Mesenchymal stem cell (in vitro differentiated cells and primary cell): ENCODE measurements around the gene HSPB9.

Experiments
- DNase-seq: peaks from one replicate; pipeline ENCODE4 v3.0.0-alpha.2; 2013
- H2AFZ ChIP-seq: one replicate; pipeline ENCODE4 v1.6.1; 2013; ENCODE audit warnings: low read depth, mild to moderate bottlenecking, control low read depth, inconsistent platforms, low read length, moderate library complexity
- H2AK5ac ChIP-seq: 2 replicates; pipeline ENCODE4 v1.6.1; 2013; ENCODE audit warnings: low read length, moderate library complexity, mild to moderate bottlenecking, inconsistent platforms; ENCODE audit not compliant: severe bottlenecking
- H2BK120ac ChIP-seq: one replicate; pipeline ENCODE4 v1.6.1; 2013; ENCODE audit warnings: low read depth, mild to moderate bottlenecking, inconsistent platforms, low read length, moderate library complexity
- H2BK12ac ChIP-seq, 2 experiments: one replicate each; pipeline ENCODE4 v1.6.1; 2013; ENCODE audit warnings: inconsistent platforms in 2 of 2, low read length in 2 of 2, mild to moderate bottlenecking in 2 of 2, moderate library complexity in 2 of 2, control low read depth in 1 of 2
- H2BK15ac ChIP-seq: one replicate; pipeline ENCODE4 v1.6.1; 2013; ENCODE audit warnings: mild to moderate bottlenecking, low read depth, inconsistent platforms; ENCODE audit not compliant: poor library complexity, severe bottlenecking
- H2BK5ac ChIP-seq: 2 replicates; pipeline ENCODE4 v1.6.1; 2013; ENCODE audit warnings: low read depth, mild to moderate bottlenecking, low read length, control low read depth, inconsistent platforms; ENCODE audit not compliant: poor library complexity, severe bottlenecking
- H3K14ac ChIP-seq, 2 experiments: one replicate each; pipeline ENCODE4 v1.6.1; 2013; ENCODE audit warnings: inconsistent platforms in 2 of 2, low read length in 2 of 2, control low read depth in 1 of 2, mild to moderate bottlenecking in 1 of 2, moderate library complexity in 1 of 2
- H3K18ac ChIP-seq, 2 experiments: one replicate each; pipeline ENCODE4 v1.6.1; 2013; ENCODE audit warnings: inconsistent platforms in 2 of 2, low read length in 2 of 2, control low read depth in 1 of 2, low read depth in 1 of 2, mild to moderate bottlenecking in 1 of 2
- H3K23ac ChIP-seq, 2 experiments: one replicate each; pipeline ENCODE4 v1.6.1; 2013; ENCODE audit warnings: inconsistent platforms in 2 of 2, low read length in 2 of 2, mild to moderate bottlenecking in 2 of 2, moderate library complexity in 2 of 2, control low read depth in 1 of 2
- H3K27ac ChIP-seq: 2 replicates; pipeline ENCODE4 v1.5.1; 2013; ENCODE audit warnings: mild to moderate bottlenecking, moderate library complexity, low read length, control low read depth, inconsistent platforms; ENCODE audit not compliant: poor library complexity, severe bottlenecking
- H3K27me3 ChIP-seq, 2 experiments: 2 replicates each; pipeline versions ENCODE4 v1.6.1 to v1.7.0; 2013; ENCODE audit warnings: low read length in 2 of 2, mild to moderate bottlenecking in 2 of 2, moderate library complexity in 2 of 2, control low read depth in 1 of 2, inconsistent platforms in 1 of 2; ENCODE audit not compliant: control insufficient read depth in 1 of 2, insufficient read depth in 1 of 2
- H3K36me3 ChIP-seq, 2 experiments: 2 replicates each; pipeline versions ENCODE4 v1.6.1 to v1.7.0; 2013; ENCODE audit warnings: low read length in 2 of 2, control low read depth in 1 of 2, inconsistent platforms in 1 of 2, low read depth in 1 of 2, mild to moderate bottlenecking in 1 of 2; ENCODE audit not compliant: insufficient read depth in 2 of 2, control insufficient read depth in 1 of 2
- H3K4ac ChIP-seq, 2 experiments: one replicate each; pipeline ENCODE4 v1.6.1; 2013; ENCODE audit warnings: inconsistent platforms in 2 of 2, low read length in 2 of 2, mild to moderate bottlenecking in 2 of 2, moderate library complexity in 2 of 2, control low read depth in 1 of 2, low read depth in 1 of 2
- H3K4me1 ChIP-seq: 2 replicates; pipeline ENCODE4 v1.6.1; 2013; ENCODE audit warnings: low read depth, low read length, control low read depth; ENCODE audit not compliant: control insufficient read depth, insufficient read depth
- H3K4me2 ChIP-seq: 2 replicates; pipeline ENCODE4 v1.6.1; 2013; ENCODE audit warnings: low read length, mild to moderate bottlenecking, inconsistent platforms; ENCODE audit not compliant: poor library complexity, severe bottlenecking
- H3K4me3 ChIP-seq, 2 experiments: 2 replicates each; pipeline versions ENCODE4 v1.5.1 to v1.7.0; 2013; ENCODE audit warnings: low read length in 2 of 2, mild to moderate bottlenecking in 2 of 2, control low read depth in 1 of 2, low read depth in 1 of 2; ENCODE audit not compliant: insufficient read depth in 1 of 2
- H3K79me1 ChIP-seq: replicated peaks from 2 replicates; pipeline ENCODE4 v1.6.1; 2013; ENCODE audit warnings: mild to moderate bottlenecking, control low read depth, low read length, inconsistent platforms; ENCODE audit not compliant: poor library complexity, severe bottlenecking
- H3K9ac ChIP-seq: 2 replicates; pipeline ENCODE4 v1.7.0; 2013; ENCODE audit warnings: mild to moderate bottlenecking, low read length, moderate library complexity
- H3K9me3 ChIP-seq: 2 replicates; pipeline ENCODE4 v1.7.0; 2013; ENCODE audit warnings: mild to moderate bottlenecking, low read length; ENCODE audit not compliant: control insufficient read depth
- H4K8ac ChIP-seq: one replicate; pipeline ENCODE4 v1.6.1; 2013; ENCODE audit warnings: inconsistent platforms, mild to moderate bottlenecking, low read length, moderate library complexity
- H4K91ac ChIP-seq: one replicate; pipeline ENCODE4 v1.6.1; 2013; ENCODE audit warnings: mild to moderate bottlenecking, low read length, inconsistent platforms
- WGBS: methylation state at CpG from one replicate; pipeline ENCODE4 v1.1.7; 2013; ENCODE audit warnings: mixed read lengths; 5-methylcytosine and 5-hydroxymethylcytosine counted together

HSPB9 gene

DNA sequence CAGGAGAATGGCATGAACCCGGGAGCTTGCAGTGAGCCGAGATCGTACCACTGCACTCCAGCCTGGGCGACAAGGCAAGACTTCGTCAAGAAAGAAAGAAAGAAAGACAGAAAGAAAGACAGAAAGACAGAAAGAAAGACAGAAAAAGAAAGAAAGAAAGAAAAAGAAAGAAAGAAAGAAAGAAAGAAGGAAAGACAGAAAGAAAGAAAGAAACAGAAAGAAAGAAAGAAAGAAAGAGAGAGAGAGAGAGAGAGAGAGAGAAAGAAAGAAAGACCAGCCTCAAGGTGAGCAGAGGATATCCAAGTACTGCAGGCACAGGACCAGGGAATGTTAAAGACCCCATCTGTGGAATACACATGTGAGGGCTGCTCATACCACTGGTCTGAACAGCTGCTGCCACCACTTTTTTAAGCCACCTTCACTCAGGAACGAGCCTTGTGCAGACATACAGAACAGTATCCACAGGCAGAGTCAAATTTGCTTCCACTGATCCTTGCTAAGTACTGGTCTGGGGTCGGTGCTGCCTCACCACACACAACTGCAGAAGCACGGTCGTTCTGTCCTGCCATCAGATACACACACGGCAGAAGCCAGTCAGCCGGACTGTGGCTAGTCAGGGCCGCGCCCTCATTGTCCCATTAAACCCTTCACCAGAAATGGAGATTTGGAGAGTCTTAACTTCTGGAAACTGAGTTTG lies 24.5 kb downstream of the HSPB9 start:
- no peak overlapping the region for H2BK15ac ChIP-seq
- no peak overlapping the region for H2AK5ac ChIP-seq
- WGBS: 92% methylated on average over 11 of the region's 13 CpGs
- no peak overlapping the region for H3K4me3 ChIP-seq
- H3K4me1 ChIP-seq: peaks cover 11% of the 10 kb centered on the region
- no peak overlapping the region for H3K23ac ChIP-seq
- no peak overlapping the region for H3K4ac ChIP-seq
- H3K36me3 ChIP-seq: peaks cover 33 to 39% of the 10 kb centered on the region in 2 experiments
- no peak overlapping the region for H2BK12ac ChIP-seq
- H2AFZ ChIP-seq: no peak overlapping the region
- no peak overlapping the region for H3K9ac ChIP-seq
- H2BK5ac ChIP-seq: no peak overlapping the region
- H3K14ac ChIP-seq: no peak overlapping the region
- H4K91ac ChIP-seq: no peak overlapping the region
- no peak overlapping the region for H4K8ac ChIP-seq
- no peak for DNase-seq
- no peak overlapping the region for H2BK120ac ChIP-seq
- H3K27ac ChIP-seq: no peak overlapping the region
- H3K4me2 ChIP-seq: no peak overlapping the region
- no peaks in the 10 kb centered on the region for H3K9me3 ChIP-seq
- peaks cover 12% of the 10 kb centered on the region for H3K79me1 ChIP-seq
- no peaks in the 10 kb centered on the region for H3K27me3 ChIP-seq
- no peak overlapping the region for H3K18ac ChIP-seq

DNA sequence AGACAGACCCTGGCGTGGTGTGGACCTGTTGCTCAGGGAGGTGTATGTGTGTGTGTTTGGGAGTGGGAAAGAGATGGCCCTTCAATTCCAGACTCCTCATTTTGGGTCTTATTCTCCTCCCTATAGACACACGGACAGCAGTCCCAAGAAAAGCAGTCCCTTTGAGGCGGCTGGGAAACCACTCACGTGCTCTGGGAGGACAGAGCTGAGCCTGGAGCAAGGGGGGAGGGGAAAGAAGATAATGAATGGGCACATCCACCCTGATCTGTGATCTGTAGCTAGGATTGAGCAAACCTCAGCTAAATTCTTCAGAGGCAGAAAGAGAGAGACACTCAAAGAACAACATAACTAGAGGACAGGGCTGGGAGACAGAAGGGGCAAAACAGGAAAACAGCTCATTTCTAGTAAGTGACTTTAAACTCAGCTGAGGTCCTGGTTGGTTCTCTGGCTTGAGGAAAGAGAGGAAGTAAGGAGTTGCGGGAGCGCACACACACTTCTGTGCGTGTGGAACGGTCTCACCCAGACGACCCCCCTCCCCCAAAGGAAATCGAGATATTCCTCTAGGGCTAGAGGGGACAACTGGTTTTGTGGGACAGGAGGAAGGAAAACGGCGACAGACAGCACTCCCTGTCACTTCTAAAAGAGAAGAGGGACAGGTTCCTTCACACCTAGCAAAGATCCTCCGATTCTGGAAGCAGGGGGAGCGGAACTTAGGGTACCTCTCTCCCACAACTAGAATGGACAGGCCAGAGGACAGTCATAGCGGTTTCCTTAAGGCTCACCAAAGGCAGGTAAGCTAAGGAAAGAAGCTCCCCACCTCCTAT lies 31.5 kb downstream of the HSPB9 start:
- Histone ChIP-seq H4K8ac (peak overlapping the region; percentile 94), H3K9me3 (no peaks in the 10 kb centered on the region), H3K36me3 (peaks cover 9 to 13% of the 10 kb centered on the region in 2 experiments), H2BK5ac (no peak overlapping the region), H3K18ac (peak overlapping the region; percentile 79 to 94), H2AK5ac (no peak overlapping the region), H3K4me2 (peak overlapping the region; percentile 79), H3K23ac (no peak overlapping the region), H3K27me3 (no peaks in the 10 kb centered on the region), H3K4ac (peak overlapping the region; percentile 52 to 86), H3K4me3 (peak overlapping the region; percentile 93 to 100), H3K9ac (peak overlapping the region; percentile 100), H3K79me1 (peaks cover 2% of the 10 kb centered on the region), H2BK120ac (no peak overlapping the region), H3K4me1 (peaks cover 18% of the 10 kb centered on the region), H2BK12ac (peak overlapping the region in 1 of 2 experiments; percentile 12), H3K14ac (peak overlapping the region in 1 of 2 experiments; percentile 83), H2BK15ac (no peak overlapping the region), H4K91ac (peak overlapping the region; percentile 84), H2AFZ (no peak overlapping the region), H3K27ac (peak overlapping the region; percentile 24)
- peak; percentile 69 for DNase-seq
- WGBS: 10% methylated on average over 8 of the region's 15 CpGs

DNA sequence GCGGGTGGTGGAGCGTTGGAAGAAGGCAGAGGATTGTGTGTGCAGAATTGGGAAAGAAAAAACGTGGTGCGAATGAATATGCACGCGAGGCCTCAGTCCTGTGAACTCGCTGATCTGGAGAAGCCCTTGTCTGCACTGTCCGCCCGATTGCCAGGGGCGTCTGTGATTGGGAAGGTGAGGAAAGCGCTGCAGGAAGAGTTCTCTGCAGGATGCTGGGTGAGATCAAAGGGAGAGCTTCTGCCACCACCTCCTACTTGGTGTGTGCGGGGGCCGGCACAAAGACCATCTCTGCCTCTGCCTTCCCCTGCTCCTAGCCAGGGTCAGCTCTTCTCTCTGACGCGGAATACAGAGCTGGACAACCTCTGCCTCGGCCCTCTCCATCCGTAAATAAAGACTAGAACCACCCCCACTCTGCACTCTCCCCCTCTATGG lies 33.0 kb downstream of the HSPB9 start:
- Histone ChIP-seq H3K27ac (no peak overlapping the region), H3K4ac (peak overlapping the region in 1 of 2 experiments; percentile 60), H3K23ac (peak overlapping the region in 1 of 2 experiments; percentile 80), H4K8ac (peak overlapping the region; percentile 62), H3K14ac (no peak overlapping the region), H3K4me1 (peaks cover 18% of the 10 kb centered on the region), H3K36me3 (peaks cover 4 to 7% of the 10 kb centered on the region in 2 experiments), H3K18ac (peak overlapping the region in 1 of 2 experiments; percentile 29), H3K9ac (peak overlapping the region; percentile 100), H4K91ac (no peak overlapping the region), H2AK5ac (no peak overlapping the region), H2BK5ac (no peak overlapping the region), H3K79me1 (peaks cover 1% of the 10 kb centered on the region), H2BK12ac (no peak overlapping the region), H2BK15ac (no peak overlapping the region), H3K9me3 (no peaks in the 10 kb centered on the region), H2AFZ (peak overlapping the region; percentile 32), H3K27me3 (no peaks in the 10 kb centered on the region), H3K4me2 (peak overlapping the region; percentile 40), H2BK120ac (no peak overlapping the region), H3K4me3 (peak overlapping the region; percentile 31 to 100)
- peak; percentile 53 for DNase-seq
- 19% methylated on average over 17 of the region's 17 CpGs for WGBS
